Occipital lobe (tissue), 2 donors: ENCODE measurements around the gene ELOVL2. TPM values are rescaled to one million over a fixed set of nuclear protein-coding genes. Genes with fewer than 3 reads are reported as not detected.

Experiments used
- DNase-seq: peaks from one replicate; lab custom pipeline; 2025; lab: John Stamatoyannopoulos, UW
- total RNA-seq: library from RNA; depleted of rRNA; stranded (reverse); fragments of >200 nt; gene quantifications from one replicate; pipeline ENCODE4 v1.2.3, GENCODE V29; 2014

The ELOVL2 gene
- total RNA-seq, 1 donor from 2014 or later, result 52.7 TPM

DNA sequence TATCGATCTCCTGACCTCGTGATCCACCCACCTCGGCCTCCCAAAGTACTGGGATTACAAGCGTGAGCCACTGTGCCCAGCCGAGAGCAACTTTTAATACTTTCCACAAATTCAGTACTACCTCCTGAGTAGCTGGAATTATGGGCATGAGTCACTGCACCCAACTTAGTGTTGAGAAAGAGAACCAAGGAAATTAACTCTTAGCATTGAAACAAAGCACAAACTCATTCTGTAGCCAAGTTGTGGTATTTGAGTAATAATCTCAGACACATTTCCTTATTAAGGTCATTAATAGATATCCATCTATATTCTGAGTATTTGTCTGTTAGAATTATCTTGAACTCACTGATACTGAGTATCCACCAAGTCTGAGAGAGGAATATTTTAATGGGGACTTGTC lies 14.3 kb upstream of the ELOVL2 start:
- no peak for DNase-seq

DNA sequence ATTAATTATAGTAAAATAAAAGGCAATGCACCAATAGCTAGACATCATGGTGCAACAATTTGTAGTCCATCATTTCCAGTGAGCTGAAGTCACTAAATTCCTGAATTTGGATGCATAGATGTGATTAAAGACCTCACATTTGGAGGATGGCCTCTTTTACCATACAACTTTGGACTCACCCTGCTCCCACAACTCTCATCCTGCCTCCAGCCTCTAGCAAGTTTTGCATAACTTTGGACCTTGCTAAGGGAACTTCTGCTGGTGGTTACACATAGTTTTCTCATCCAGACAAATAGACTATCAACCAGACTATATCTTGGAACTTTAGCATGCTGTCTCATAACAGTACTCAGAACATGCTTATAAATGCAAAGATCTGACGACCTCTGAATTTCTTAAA lies 12.8 kb upstream of the ELOVL2 start:
- DNase-seq, result no peak

- no peak for DNase-seq
Observed at GRCh38 chr6:11055127-11055627, 11.1 kb upstream of the ELOVL2 start.

DNA sequence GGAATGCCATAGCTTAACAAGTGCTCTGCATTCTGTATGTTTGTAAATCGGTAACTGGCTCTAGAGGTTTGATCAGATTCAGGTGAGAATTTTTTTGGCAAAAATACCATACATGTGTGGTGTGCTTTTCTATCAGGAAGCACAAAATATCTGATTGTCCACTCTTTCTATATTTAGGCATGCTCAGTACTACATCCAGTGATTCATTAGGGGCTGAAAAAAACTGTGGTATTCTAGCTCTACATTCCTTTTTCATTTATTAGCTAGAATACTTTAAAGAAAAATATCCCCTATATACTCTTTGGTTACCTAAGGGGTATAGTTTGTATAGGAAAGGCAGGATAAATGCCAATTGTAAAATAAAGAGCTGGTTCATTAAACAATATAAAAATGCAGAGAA lies 10.6 kb upstream of the ELOVL2 start:
- DNase-seq, result no peak

DNA sequence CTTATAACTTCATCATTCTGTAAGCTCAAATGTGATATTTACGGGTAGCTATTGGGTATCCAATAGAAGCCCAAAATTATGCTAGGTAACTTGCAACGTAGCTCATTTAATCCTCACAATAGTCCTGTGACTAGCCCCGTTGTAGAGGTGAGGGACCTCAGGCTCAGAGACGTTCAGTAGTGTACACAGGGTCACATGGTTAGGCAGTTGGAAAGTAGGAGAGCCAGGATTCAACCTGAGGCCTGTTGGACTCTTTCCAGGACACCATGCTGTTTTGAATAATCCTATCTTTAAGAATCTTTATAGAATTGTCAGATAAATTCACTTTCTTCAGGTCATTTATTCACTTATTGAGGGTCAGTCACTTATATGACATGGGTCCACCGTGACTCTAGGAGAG lies 9.2 kb upstream of the ELOVL2 start:
- no peak for DNase-seq

DNA sequence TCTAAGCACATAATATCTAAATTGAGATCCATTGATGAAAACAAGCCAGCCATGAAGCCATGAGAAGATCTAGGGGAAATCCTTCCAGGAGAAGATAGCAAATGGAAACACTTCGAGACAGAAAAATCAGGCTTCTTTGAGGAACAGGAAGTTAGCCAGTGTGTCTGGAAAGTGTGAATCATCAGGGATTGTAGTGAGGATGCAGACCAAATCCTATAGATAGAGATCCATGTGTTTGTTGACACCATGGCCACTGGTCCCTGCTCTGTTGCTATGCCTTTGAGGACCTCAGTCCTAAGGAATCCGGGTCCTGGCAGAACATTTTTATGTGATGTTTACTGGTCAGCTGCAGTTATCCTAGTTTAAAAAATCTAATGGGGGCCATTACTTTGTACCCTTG lies 6.6 kb upstream of the ELOVL2 start:
- no peak for DNase-seq

GRCh38 chr6:11044712-11045167 lies 635 bp upstream of the ELOVL2 start:
- DNase-seq, result no peak

DNA sequence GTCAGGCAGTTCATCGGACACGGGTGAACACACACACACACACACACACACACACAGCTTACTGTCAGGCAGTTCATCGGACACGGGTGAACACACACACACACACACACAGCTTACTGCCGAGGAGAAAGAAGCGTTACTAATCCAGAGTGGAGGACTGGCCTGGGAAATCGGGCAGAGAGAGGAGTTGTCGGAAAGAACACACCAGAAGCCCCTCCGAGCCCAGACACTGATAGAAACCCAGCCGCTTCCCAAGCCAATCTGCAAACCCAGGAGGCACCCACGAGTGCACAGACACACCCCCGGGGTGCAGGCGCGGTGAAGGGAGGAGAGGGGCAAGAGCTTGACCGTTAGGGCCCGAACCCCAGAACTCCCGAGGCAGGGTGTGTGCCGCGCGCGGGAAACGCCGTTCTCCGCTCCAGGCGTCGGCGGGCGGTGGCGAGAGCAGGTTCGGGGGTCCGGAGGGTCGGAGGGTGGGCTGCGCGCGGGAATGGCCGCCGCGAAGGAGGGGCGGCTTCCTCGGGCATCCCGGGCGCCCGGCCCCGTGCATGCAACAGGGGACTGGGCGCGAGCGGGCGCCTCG lies 636 bp downstream of the ELOVL2 start:
- DNase-seq, result no peak

DNA sequence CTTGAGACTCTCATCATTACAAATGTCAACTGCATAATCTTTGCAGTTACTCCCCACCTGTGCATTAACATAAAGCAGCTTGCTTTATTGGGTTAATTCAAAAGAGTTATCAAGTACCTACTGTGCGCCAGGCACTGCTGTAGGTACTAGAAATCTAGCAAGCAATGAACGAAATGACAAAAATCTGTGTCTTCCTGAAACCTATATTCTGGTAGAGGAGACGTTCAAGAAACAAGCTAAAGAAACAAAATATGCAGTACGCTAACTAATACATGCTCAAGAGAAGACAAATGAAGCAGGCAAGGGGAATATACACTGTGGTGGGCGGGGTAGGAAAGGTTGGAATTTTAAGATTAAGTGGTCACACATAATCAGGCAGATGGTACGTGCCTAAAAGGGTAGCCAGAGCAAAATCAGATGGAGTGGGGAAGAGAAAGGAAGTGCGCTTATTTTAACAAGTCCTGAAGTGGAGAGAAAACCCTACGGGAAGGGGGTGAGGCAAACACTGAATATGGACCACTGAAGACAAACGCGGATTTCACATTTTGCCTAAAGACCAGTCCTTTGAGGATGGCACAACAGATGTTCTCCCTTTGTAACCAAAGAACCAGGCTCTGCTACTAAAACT lies 1.2 kb downstream of the ELOVL2 start:
- no peak for DNase-seq

DNA sequence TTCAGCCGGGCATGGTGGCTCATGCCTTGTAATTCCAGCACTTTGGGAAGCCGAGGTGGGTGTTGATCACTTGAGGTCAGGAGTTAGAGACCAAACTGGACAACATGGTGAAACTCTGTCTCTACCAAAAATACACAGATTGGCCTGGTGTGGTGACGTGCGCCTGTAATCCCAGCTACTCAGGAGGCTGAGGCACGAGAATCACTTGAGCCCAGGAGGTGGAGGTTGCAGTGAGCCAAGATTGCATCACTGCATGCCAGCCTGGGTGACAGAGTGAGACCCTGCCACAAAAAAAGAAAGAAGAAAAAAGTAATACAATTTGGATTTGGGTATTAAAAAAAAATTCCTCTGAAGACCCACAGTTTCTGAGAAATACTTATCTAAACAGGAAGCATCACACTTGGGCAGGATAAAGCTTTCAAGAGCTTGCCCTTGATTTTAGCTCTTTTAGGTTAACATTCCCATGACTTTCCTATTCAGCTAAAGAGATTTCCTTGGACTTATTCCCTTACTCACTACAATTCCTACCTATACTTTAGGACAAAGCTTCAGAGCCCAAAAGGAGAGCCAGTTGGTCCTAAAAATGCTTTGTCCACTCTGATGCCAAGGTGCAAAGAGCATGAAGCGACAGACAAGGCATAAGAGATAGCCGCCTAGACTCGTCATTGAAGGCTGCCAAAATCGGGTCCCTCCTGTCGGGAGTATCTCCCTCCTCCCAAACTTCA lies 1.9 kb downstream of the ELOVL2 start:
- DNase-seq, result no peak

DNA sequence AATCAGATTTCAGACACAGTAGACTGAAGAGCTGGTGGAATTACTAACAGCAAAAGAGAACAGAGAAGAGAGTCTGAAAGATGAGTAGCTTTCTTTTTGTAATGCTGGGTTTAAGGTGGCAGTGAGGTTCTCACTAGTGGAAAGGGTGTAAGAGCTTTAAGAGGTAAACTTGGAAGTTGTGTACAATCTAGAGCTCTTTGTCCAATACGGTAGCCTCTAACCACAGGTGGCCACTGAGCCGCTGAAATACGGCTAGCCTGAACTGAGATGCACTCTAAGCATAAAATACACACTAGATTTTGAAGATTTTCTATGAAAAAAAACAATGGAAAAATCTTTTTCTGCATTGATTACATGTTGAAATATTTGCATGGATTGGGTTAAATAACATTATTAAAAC lies 4.0 kb downstream of the ELOVL2 start:
- DNase-seq, result no peak

- DNase-seq, result no peak
Observed at GRCh38 chr6:11039040-11039439, 5.1 kb downstream of the ELOVL2 start.

GRCh38 chr6:11036977-11037430 lies 7.1 kb downstream of the ELOVL2 start:
- DNase-seq, result no peak

GRCh38 chr6:11036351-11036740 lies 7.8 kb downstream of the ELOVL2 start:
- no peak for DNase-seq

GRCh38 chr6:11035616-11036350 lies 8.3 kb downstream of the ELOVL2 start:
- DNase-seq, result no peak

DNA sequence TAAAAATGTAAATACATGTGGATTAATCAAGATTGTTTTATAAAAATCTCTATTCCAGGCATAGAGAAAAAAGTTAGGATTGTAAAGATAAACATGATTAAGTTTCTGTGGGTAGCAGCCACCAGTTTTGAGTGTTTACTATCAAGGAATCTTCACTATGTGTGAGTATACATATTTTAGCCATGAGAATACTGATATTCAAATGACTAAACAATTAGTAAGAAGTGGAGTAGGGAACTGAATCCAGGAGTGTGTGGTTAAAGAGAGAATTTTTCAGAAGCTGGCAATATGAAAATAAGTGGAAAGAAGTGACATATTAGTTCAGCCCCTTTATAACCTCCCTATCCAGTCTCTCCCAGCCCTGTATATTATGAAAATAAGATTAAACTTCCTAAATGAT lies 10.3 kb downstream of the ELOVL2 start:
- no peak for DNase-seq

GRCh38 chr6:11030904-11031303 lies 13.2 kb downstream of the ELOVL2 start:
- no peak for DNase-seq

GRCh38 chr6:11028959-11029358 lies 15.1 kb downstream of the ELOVL2 start:
- no peak for DNase-seq

DNA sequence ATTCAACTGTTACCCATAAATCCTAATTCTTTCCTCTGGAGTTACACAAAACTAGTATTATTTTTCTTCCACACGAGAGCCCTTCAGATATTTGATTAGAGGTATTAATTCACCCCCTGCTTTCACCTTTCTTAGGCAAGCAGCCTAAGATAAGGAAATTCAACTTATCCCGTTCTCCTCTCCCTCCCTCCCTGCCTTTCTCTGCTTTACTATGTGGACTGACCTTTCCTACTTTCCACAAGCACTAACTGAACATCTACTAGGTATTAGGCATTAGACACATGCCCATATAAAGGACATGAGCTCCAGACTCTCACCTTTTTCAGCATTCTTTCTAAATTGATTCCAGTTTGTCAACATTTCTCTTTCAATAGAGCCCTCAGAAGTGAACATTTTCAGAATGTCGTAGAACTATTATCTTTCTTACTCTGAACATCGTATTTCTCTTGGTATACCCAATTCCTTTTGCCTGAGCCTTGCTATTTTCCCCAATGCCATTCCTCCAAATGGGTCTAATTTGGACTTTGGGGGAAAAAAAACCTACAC lies 16.5 kb downstream of the ELOVL2 start:
- DNase-seq, result no peak

DNA sequence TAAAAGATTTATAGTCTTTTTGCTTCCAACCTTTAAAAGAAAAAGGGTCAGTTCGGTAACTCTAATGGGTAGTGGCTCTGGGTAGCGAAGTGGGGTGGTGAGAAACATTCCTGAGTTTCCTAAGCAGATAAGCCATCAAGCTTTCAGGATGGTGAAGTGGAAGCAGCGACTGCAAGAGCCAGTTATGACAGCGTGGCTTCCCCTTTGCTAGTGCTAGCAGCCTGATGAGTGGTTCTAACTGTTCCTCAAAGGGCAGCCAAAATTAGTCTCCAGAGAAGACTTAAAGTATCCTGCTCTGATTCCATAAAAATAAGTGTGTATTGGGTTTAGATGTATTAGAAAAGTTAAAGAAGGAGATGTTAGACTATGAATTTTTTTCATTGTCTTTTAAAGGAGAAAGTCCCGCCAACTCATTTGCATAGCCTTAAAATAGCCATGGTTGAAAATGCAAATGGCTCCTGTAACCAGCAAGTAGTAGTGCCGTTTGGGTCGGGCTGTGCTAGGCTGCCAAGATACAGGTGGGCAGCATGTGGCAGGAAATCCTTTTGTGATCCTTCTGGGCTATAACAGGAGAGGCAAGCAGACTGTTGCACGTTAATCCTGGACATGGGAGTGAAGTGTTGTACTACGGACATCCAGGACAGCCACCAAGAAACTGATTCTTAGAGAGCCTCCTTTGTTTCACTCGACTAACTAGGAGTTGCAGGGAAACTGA lies 18.0 kb downstream of the ELOVL2 start:
- no peak for DNase-seq

DNA sequence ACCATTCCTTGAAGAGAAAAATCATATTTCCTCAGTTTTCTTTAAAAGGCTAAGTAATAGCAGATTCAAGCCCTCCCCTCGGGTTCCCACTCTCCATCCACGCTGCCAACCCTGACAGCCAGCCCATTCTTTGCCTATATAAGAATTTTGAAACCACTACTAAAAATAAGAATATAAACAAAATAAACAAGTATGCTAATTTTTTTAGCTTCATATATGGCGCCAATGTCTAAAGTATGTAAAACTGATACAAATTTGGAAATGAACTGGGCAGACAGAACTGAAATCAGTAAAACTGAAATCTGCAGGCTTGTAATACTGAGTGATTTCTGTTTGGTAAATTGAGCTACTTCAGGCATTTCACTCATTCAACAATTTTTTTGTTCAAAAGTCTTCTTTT lies 19.0 kb downstream of the ELOVL2 start:
- DNase-seq, result no peak
